Fibroblast of skin of left biceps (primary cell): ENCODE results near the gene DBT.

Source experiments
- DNase-seq, 2 experiments: peaks; one replicate each; pipeline ENCODE4 v3.0.0-alpha.2; 2013; ENCODE audit warnings: low read depth in 2 of 2

The DBT gene

GRCh38 chr1:100198596-100198995, 51.0 kb downstream of the DBT start:
- DNase-seq, result no peak

DNA sequence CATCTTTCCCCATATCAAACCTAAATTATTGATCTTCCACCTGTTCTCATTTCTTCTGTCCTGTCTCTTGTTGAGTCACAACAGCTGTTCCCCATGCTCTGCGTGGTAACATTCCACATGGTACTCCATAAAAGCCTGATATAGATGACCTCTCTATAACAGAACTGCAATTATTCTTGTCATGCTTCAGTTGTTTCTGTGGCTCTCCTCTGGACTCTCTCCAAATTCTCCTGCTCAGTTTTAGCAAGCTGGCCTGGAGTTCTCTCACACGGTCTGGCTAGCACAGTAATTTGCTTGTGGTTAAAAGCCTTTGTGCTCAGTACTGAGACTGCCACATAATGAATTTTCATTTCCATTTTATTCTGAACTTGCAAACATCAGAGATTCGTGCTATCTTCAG, 61.0 kb downstream of the DBT start:
- DNase-seq, result peak; percentile 17 to 20

DNA sequence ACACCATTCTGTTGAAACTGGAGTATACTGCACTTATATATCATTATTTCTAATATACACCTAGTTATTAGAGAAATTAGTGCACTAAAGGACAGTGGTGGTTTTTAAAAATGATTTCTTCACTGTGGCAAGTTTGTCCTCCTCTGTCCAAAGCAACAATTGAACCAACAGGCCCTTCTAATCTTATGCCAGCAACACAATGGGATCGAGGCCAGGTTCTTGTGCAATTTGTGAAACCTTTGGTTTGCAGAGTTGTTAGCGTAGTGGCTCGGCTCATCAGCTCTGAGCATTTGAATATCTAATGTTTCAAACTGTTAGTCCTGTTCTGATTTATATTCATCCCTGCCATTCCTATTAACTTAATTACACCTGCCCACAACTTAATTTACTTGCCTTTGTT, 61.7 kb downstream of the DBT start:
- DNase-seq, result no peak

- DNase-seq, result no peak
Observed at GRCh38 chr1:100184536-100184935, 65.1 kb downstream of the DBT start.

DNA sequence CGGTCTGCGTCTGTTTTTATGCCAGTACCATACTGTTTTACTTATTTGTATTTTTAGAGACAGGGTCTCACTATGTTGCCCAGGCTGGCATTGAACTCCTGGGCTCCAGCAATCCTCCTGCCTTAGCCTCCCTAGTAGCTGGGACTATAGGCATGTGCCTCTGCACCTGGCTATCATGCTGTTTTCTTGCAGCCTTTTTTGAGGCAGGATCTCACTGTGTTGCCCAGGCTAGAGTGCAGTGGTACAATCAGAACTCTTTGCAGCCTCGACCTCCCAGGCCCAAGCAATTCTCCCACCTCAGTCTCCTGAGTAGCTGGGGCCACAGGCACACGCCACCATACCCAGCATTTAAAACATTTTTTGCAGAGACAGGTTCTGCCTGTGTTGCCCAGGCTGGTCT, 66.3 kb downstream of the DBT start:
- no peak for DNase-seq

DNA sequence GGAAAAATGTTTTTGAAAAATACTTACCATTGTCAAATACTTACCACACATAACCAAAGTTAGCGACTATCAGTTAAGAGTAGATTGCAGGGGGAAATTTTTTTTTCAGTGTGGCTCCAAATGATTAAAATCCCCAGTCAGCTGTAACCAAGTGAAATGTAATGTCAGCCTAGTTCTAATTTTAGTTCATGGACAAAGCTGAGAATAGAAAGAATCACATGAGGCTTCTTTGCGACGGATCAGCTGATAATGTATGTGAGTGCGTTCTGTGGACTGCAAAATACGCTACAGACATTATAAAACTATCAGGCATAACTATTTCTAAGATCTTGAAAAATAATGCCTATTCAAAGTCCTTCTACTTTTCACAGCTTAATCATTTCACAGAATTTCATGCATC, 71.5 kb downstream of the DBT start, which contains the start of gene LRRC39:
LRRC39 (minus strand) TSS at position 166 of the 400 bp plus-strand sequence. CDS start 9,740 bp downstream, outside the sequence.
- DNase-seq, result no peak

DNA sequence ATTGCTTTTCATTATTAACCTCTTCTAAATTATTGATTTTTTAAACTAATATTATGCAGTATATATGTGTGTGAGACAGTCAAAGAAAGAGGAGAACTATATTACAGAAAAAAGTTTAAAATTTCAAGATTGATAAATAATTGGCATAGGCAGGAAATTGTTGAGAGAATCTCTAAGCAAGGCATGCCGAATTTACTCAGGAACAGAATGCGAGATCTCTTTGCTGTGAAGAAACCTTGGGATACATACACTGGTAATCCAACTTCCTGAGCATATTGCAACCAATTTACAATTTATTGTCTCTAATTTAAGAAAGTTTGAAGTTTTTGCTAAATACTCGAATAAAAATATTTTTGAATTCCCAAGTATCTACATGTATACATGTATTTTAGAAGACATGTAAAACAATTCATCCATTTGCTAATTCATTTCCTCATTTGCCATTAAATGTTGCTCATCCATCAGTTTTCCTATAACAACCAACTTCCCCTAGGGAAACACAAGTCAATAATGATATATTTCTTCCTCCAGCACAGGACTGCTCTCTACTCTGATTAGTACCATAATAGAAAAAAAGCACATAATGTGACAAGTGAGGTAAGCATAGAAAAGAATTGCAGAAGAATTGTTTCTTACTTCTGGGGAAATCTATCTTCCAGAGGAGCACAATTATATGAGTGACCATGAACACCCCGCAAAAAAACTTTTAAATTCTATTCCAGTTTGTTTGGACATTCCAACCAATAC, 72.2 kb downstream of the DBT start:
- no peak for DNase-seq

GRCh38 chr1:100168051-100168450, 81.6 kb downstream of the DBT start:
- DNase-seq, result no peak

- DNase-seq, result no peak
Observed at GRCh38 chr1:100164702-100165101, 84.9 kb downstream of the DBT start.

DNA sequence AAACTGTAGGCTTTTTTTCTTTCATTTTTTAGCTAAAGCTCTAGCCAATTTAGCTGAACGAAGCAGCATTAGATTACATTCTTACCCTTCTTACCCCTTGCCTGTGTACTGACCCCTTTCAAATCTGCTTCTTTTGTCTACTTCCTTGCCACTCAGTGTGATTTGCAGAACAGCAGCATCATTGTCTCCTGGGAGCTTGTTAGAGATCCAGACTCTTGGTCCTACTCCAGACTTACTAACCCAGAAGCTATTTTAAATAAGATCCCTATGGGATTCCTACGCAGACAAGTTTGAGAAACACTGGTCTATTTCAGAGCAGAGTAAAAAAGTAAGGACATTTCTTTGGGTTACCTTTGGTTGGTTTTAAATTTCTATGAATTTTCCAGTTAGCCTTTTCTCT, 85.4 kb downstream of the DBT start:
- peak; percentile 39 to 45 for DNase-seq

DNA sequence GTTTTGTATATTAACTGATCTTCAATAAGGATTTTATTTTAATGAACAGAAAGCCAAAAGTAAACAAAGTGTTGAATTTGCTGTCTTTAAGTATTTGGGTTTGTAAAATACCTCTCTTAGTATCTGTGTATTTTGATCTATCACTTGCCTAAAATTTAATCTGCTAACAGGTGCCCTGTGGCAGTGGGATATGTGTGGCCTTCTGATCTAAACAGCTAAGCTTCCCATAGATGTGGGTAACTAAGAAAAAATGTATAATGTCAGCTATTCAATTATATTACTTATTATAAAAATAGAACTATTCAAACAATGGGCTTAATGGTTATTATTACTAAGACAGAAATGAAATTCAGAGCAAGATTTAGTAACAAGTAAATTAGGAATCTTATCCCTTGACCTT, 86.8 kb downstream of the DBT start:
- DNase-seq, result no peak

DNA sequence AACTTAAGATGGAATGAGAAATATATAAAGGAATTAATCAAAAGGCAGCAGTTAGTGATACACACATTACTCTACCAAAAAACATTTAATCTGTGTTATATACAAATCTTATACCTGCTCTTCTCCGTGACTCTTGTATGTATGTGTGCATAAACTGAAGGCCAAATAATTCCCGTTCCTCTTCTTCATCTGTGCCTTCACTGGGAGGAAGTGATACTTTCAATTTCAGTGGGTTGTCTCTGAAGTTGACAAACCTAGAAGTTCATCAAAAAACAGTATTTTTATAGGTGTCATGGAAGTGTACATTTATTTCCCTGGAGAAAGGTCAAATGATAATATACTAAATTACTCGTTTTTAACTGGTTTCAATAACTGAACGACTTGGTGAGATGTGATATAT, 97.4 kb downstream of the DBT start:
- DNase-seq, result no peak

DNA sequence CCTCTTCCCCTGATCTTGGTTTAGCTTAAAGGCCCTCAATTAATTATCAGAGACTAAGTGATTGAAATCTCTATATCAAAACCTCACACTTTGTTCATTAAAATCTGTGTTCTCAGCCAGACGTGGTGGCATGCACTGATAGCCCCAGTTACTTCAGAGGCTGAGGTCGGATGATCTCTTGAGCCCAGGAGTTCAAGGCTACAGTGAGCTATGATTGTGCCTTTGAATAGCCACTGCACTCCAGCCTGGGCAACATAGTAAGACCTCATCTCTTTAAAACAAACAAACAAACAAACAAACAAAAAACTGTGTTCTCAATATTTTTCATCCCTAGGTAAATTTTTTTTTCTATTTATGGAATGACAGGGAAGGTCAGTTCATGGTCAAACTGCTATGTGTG, 98.0 kb downstream of the DBT start:
- no peak for DNase-seq

DNA sequence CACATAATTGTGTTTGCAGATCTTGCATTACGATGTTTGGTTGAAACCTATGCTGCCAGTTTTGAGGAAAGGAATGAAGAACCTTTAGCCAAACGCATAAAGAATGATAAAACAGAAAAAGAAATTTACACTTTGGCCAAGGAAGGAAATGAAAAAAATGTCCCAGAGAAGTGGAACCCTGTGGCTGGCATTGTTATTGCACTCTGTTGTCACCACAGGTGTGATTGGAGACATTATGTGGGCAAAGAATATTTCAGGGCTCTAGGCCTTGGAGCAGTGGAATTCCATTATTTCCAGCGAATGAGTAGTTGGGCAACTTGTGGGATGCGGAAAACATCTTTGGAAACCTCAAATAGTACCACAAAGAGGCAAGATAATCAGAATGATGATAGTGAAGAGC, 101.8 kb downstream of the DBT start:
- DNase-seq, result no peak

- no peak for DNase-seq
Observed at GRCh38 chr1:100146958-100147357, 102.7 kb downstream of the DBT start.

DNA sequence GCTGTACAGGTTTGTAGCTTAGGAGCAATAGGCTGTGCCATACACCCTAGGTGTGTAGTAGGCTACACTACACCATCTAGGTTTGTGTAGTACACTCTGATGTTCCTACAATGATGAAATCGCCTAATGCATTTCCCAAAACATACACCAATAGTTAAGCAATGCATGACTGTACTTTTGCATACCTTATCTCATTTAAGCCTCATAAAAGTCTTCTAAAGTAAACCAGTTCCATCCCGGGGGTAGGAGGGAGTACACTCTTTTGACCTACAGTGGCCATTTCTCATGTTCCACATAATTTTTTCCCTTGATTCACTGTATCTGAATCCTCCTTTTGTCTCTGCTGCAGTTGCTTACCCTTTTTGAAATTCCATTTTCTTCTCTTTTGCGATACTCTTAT, 104.5 kb downstream of the DBT start:
- DNase-seq, result no peak

GRCh38 chr1:100142343-100142742, 107.3 kb downstream of the DBT start:
- no peak for DNase-seq

DNA sequence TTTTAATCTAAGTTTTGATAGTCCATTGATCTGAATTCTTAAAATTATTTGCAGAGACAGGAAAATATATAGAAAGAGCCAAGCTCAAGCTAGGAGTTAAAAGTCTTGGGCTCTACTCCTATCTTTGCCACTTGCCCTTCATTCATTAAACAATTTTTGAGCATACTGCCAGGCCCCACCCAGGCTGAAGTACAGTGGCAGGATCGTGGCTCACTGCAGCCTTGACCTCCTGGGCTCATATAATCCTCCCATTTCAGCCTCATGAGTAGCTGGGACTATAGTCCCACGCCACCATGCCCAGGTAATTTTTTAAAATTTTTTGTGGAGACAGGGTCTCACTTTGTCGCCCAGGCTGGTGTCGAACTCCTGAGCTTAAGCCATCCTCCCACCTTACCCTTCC, 108.4 kb downstream of the DBT start:
- no peak for DNase-seq

DNA sequence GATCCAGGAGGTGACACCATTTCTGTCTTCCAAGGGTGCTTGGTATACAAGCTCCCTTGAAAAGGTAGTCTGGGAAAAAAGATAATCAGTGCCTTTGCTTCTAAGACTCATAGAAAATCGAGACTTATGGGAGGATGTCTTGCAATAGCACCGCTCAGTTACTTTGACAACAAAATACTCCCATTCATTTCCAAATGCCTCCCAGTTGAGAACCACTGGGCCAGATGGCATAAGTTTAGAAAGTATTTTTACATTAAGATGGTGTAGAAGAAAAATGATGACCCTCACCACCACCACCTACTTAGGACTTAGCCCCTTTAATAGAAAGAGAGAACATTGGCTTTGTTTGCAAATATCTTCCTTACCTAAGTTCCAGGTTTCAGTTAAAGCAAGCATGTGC, 112.0 kb downstream of the DBT start:
- DNase-seq, result no peak
